K562 (cell line): ENCODE results near the gene SETD1B. TPM values are rescaled to one million over a fixed set of nuclear protein-coding genes. Genes with fewer than 3 reads are reported as not detected.

ENCODE experiments used
- CREBBP ChIP-seq: IDR thresholded peaks from one replicate; pipeline ENCODE4 v1.6.1; 2012; ENCODE audit warnings: low read depth, mild to moderate bottlenecking, control low read depth, inconsistent platforms, low read length
- E2F1 ChIP-seq: sonication (generic); formaldehyde crosslinking; IDR thresholded peaks from 2 replicates; pipeline ENCODE4 v1.8.1; 2023; ENCODE audit warnings: mild to moderate bottlenecking, missing genetic modification reagents, moderate library complexity
- EP300 ChIP-seq: IDR thresholded peaks from 2 replicates; pipeline ENCODE4 v1.6.1; 2012; ENCODE audit warnings: low read length, improper control_type of control experiment
- MAX ChIP-seq: sonication (generic); formaldehyde crosslinking; IDR thresholded peaks from 2 replicates; pipeline ENCODE4 v1.9.0; 2022; ENCODE audit warnings: mild to moderate bottlenecking, missing genetic modification reagents
- MCM3 ChIP-seq: fragments of 450-650 bp; IDR thresholded peaks from 2 replicates; pipeline ENCODE4 v1.6.1; 2016
- MNT ChIP-seq, 2 experiments: fragments of 450-650 bp; conservative IDR thresholded peaks; 2 replicates each; pipeline ENCODE4 v1.6.1; 2017; ENCODE audit warnings: mild to moderate bottlenecking in 2 of 2, moderate library complexity in 2 of 2
- MTF1 ChIP-seq: fragments of 250-450 bp; sonication (Bioruptor Pico); IDR thresholded peaks from 2 replicates; pipeline ENCODE4 v1.9.0; 2021; ENCODE audit warnings: moderate library complexity, mild to moderate bottlenecking, inconsistent platforms, borderline replicate concordance
- NFE2 ChIP-seq: IDR thresholded peaks from 2 replicates; pipeline ENCODE4 v1.6.1; 2014; ENCODE audit warnings: antibody characterized with exemption, low read depth
- RNF219 ChIP-seq: fragments of 250-450 bp; sonication (Bioruptor Pico); IDR thresholded peaks from 2 replicates; pipeline ENCODE4 v1.5.0; 2022; ENCODE audit warnings: mild to moderate bottlenecking
- TCFL5 ChIP-seq: fragments of 250-450 bp; sonication (Bioruptor Pico); conservative IDR thresholded peaks from 2 replicates; pipeline ENCODE4 v1.6.1; 2021; ENCODE audit warnings: mild to moderate bottlenecking, moderate library complexity, matching md5 sums
- TFAP4 ChIP-seq: sonication (generic); formaldehyde crosslinking; IDR thresholded peaks from 2 replicates; pipeline ENCODE4 v1.8.0; 2022; ENCODE audit warnings: missing genetic modification reagents, mild to moderate bottlenecking, moderate library complexity, borderline replicate concordance
- THRB ChIP-seq: fragments of 450-650 bp; formaldehyde crosslinking; conservative IDR thresholded peaks from 2 replicates; pipeline ENCODE4 v1.4.0; 2022; ENCODE audit warnings: mild to moderate bottlenecking, missing genetic modification characterization
- U2AF2 ChIP-seq: fragments of 200-400 bp; formaldehyde crosslinking; optimal IDR thresholded peaks from 2 replicates; pipeline ENCODE3; 2017; ENCODE audit warnings: low read depth, mild to moderate bottlenecking, low read length
- ZFP1 ChIP-seq: fragments of 450-650 bp; formaldehyde crosslinking; IDR thresholded peaks from 2 replicates; pipeline ENCODE4 v1.4.0; 2020; ENCODE audit warnings: mild to moderate bottlenecking, mixed read lengths
- ZNF12 ChIP-seq: sonication (generic); formaldehyde crosslinking; IDR thresholded peaks from 2 replicates; pipeline ENCODE4 v1.4.0; 2020; ENCODE audit warnings: mild to moderate bottlenecking, missing genetic modification reagents
- ZNF408 ChIP-seq: fragments of 250-450 bp; sonication (Bioruptor Pico); IDR thresholded peaks from 2 replicates; pipeline ENCODE4 v1.4.0; 2020; ENCODE audit warnings: low read depth, mild to moderate bottlenecking, moderate library complexity
- ZNF707 ChIP-seq: fragments of 250-450 bp; sonication (Bioruptor Pico); conservative IDR thresholded peaks from 2 replicates; pipeline ENCODE4 v1.8.0; 2022; ENCODE audit warnings: inconsistent platforms, mild to moderate bottlenecking, moderate library complexity
- ZNF77 ChIP-seq: fragments of 250-450 bp; sonication (Bioruptor Pico); IDR thresholded peaks from 2 replicates; pipeline ENCODE4 v1.5.0; 2020
- polyA plus RNA-seq, 8 experiments: library from polyadenylated mRNA; depleted of rRNA in 4 of 8; stranded (reverse) in 5 of 8; unstranded in 3 of 8; fragments of >200 nt; fragmentation: Nextera tagmentation in 2 of 8; fragmentation: Illumina TruSeq in 1 of 8; extraction: Ambion mirVana in 2 of 8; extraction: Trizol in 1 of 8; gene quantifications; 2 replicates each; pipeline versions ENCODE4 v1.2.1 to v1.2.3, GENCODE V29; 2011 to 2014; ENCODE audit warnings: inconsistent platforms in 1 of 8, missing spikeins in 1 of 8
- total RNA-seq, 7 experiments: library from RNA; depleted of rRNA in 6 of 7; stranded (reverse); fragments of >200 nt in 6 of 7; fragmentation: Illumina TruSeq in 2 of 7; extraction: Trizol in 2 of 7; gene quantifications; 2 replicates each; pipeline versions ENCODE4 v1.2.1 to v1.2.3, GENCODE V29; 2011 to 2021; ENCODE audit warnings: low replicate concordance in 1 of 7

Gene SETD1B
- total and polyA plus RNA-seq, 9 of the 15 experiments (the other 6 are each of a cell fraction or from before 2014, with no cell fraction given), result 0.48 to 26.6 (median 2.3) TPM

- TF ChIP-seq THRB (no peak), CREBBP (no peak), MCM3 (no peak), E2F1 (CRISPR knock-in tag) (no peak), ZNF12 (CRISPR knock-in tag) (no peak), ZNF707 (no peak), TFAP4 (CRISPR knock-in tag) (peak; percentile 64), TCFL5 (no peak), ZNF408 (no peak), ZNF77 (no peak), EP300 (no peak; the same call in 1 of the 2 replicates), MAX (CRISPR knock-in tag) (peak; percentile 84), U2AF2 (no peak), NFE2 (no peak), MNT (conservative IDR thresholded peaks at IDR 0.05) (peak; percentile 85 to 89), RNF219 (CRISPR knock-in tag) (no peak), ZFP1 (CRISPR knock-in tag) (no peak), MTF1 (CRISPR knock-in tag) (no peak)
Observed at GRCh38 chr12:121797937-121798786, 5.6 kb upstream of the SETD1B start (continued).
